HepG2 (cell line): ENCODE measurements around the gene TTC31. TPM values are rescaled to one million over a fixed set of nuclear protein-coding genes. Genes with fewer than 3 reads are reported as not detected.

Experiments used
- AGO1 ChIP-seq: fragments of 200-400 bp; formaldehyde crosslinking; IDR thresholded peaks from 2 replicates; pipeline ENCODE4 v1.6.1; 2017; ENCODE audit warnings: mild to moderate bottlenecking, low read depth, low read length, moderate library complexity; ENCODE audit not compliant: poor library complexity, severe bottlenecking
- AGO2 ChIP-seq: fragments of 200-400 bp; formaldehyde crosslinking; optimal IDR thresholded peaks from 2 replicates; pipeline ENCODE3; 2017; ENCODE audit warnings: mild to moderate bottlenecking, low read depth, low read length, moderate library complexity
- HMGXB3 ChIP-seq: sonication (generic); formaldehyde crosslinking; IDR thresholded peaks from 2 replicates; pipeline ENCODE4 v1.4.0; 2020; ENCODE audit warnings: missing genetic modification reagents, borderline replicate concordance
- HNRNPL ChIP-seq: fragments of 200-400 bp; formaldehyde crosslinking; IDR thresholded peaks from 2 replicates; pipeline ENCODE4 v1.6.1; 2017; ENCODE audit warnings: mild to moderate bottlenecking, low read depth, low read length
- KDM2A ChIP-seq: sonication (generic); formaldehyde crosslinking; IDR thresholded peaks from 2 replicates; pipeline ENCODE4 v1.4.0; 2020; ENCODE audit warnings: low read depth, missing genetic modification reagents, borderline replicate concordance
- POLR2G ChIP-seq: fragments of 200-400 bp; formaldehyde crosslinking; IDR thresholded peaks from 2 replicates; pipeline ENCODE4 v1.6.1; 2018; ENCODE audit warnings: mild to moderate bottlenecking, low read depth, low read length, moderate library complexity
- ZNF232 ChIP-seq: sonication (generic); formaldehyde crosslinking; IDR thresholded peaks from 2 replicates; pipeline ENCODE4 v1.4.0; 2020; ENCODE audit warnings: missing genetic modification reagents, borderline replicate concordance
- ZNF44 ChIP-seq: sonication (generic); formaldehyde crosslinking; IDR thresholded peaks from 2 replicates; pipeline ENCODE4 v1.5.1; 2020; ENCODE audit warnings: mild to moderate bottlenecking, missing genetic modification reagents
- ZNF503 ChIP-seq: sonication (generic); formaldehyde crosslinking; IDR thresholded peaks from 2 replicates; pipeline ENCODE4 v1.4.0; 2020; ENCODE audit warnings: missing genetic modification reagents
- polyA plus RNA-seq, 8 experiments: library from polyadenylated mRNA; depleted of rRNA in 3 of 8; stranded (reverse) in 7 of 8; unstranded in 1 of 8; fragments of >200 nt; fragmentation: Illumina TruSeq in 4 of 8; extraction: Trizol in 4 of 8; gene quantifications; 2 replicates each; pipeline versions ENCODE4 v1.2.1 to v1.2.3, GENCODE V29; 2011 to 2016; ENCODE audit warnings: low read depth in 4 of 8, missing spikeins in 1 of 8, mixed read lengths in 1 of 8; ENCODE audit not compliant: insufficient read depth in 1 of 8
- total RNA-seq, 5 experiments: library from RNA; depleted of rRNA; stranded (reverse); fragments of >200 nt; fragmentation: Illumina TruSeq; extraction: Trizol; gene quantifications; 2 replicates each; pipeline ENCODE4 v1.2.3, GENCODE V29; 2016; ENCODE audit warnings: low read depth in 1 of 5
- TF ChIP-seq, protein P1 (sequence below): sonication (generic); formaldehyde crosslinking; IDR thresholded peaks from 2 replicates; pipeline ENCODE4 v1.4.0; 2020; ENCODE audit warnings: missing genetic modification reagents, borderline replicate concordance

The TTC31 gene
- total and polyA plus RNA-seq, 2 of the 13 experiments (the other 11 are each of a cell fraction or from before 2014, with no cell fraction given) = 28.3 to 39.5 TPM

DNA sequence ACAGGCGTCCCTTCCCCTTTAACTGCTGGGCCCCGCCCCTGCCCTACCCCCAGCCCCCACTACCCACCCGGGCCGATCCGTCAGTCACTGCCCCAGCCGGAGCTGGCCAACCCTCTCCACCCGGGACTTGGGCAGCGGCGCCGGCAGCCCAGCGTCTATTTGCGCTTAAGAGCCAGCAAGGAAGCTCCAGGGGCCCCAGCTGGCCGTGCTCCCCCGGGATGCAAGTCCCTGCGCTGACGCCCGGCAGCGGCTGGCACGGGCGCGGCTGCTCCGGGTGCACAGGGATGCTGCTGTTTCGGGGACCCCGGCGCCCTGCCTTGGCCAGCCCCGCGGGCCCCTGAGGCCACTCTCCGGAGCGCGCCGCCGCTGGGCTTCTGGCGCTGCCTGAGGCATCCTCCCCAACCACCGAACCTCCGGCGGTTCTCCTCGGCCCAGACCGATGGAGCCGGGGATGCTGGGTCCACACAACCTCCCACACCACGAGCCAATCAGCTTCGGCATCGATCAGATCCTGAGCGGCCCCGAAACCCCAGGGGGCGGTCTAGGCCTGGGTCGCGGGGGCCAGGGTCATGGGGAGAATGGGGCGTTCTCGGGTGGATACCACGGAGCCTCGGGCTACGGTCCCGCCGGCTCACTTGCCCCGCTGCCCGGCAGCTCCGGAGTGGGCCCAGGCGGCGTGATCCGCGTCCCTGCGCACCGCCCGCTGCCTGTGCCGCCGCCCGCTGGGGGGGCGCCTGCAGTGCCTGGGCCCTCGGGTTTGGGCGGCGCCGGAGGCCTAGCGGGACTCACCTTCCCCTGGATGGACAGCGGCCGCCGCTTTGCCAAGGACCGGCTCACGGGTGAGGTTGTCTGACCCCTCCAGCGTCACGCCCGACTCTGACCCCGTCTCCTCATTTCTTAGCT, 31.7 kb downstream of the TTC31 start, which contains the start of gene TLX2 (continued):
- TF ChIP-seq AGO1 (peak; percentile 39), HMGXB3 (no peak), ZNF44 (no peak), HNRNPL (no peak), KDM2A (CRISPR knock-in tag) (no peak), ZNF503 (CRISPR knock-in tag) (no peak), POLR2G (peak; percentile 35; the same call in 1 of the 2 replicates), ZNF232 (CRISPR knock-in tag) (no peak), AGO2 (peak; percentile 64)
- TF ChIP-seq, protein P1, sequence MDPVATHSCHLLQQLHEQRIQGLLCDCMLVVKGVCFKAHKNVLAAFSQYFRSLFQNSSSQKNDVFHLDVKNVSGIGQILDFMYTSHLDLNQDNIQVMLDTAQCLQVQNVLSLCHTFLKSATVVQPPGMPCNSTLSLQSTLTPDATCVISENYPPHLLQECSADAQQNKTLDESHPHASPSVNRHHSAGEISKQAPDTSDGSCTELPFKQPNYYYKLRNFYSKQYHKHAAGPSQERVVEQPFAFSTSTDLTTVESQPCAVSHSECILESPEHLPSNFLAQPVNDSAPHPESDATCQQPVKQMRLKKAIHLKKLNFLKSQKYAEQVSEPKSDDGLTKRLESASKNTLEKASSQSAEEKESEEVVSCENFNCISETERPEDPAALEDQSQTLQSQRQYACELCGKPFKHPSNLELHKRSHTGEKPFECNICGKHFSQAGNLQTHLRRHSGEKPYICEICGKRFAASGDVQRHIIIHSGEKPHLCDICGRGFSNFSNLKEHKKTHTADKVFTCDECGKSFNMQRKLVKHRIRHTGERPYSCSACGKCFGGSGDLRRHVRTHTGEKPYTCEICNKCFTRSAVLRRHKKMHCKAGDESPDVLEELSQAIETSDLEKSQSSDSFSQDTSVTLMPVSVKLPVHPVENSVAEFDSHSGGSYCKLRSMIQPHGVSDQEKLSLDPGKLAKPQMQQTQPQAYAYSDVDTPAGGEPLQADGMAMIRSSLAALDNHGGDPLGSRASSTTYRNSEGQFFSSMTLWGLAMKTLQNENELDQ = no peak
